Gastrocnemius medialis (tissue), 4 donors: Measurements from ENCODE around the gene POLA1.

ENCODE experiments used
- CTCF ChIP-seq, 5 experiments: fragments of 450-650 bp in 3 of 5; fragments of 200-600 bp in 2 of 5; sonication (generic) in 2 of 5; IDR thresholded peaks in 4 of 5; conservative IDR thresholded peaks in 1 of 5; 1 replicate in 4 of 5; 2 replicates in 1 of 5; pipeline ENCODE4 v1.5.1; 2016 to 2019; ENCODE audit warnings: antibody characterized with exemption in 5 of 5, mild to moderate bottlenecking in 3 of 5, moderate library complexity in 3 of 5
- POLR2A ChIP-seq, 2 donors: fragments of 450-650 bp; IDR thresholded peaks; one replicate each; pipeline ENCODE4 v1.6.1; 2017; ENCODE audit warnings: antibody characterized with exemption in 2 of 2, mild to moderate bottlenecking in 2 of 2, moderate library complexity in 2 of 2

- TF ChIP-seq CTCF (IDR thresholded peaks at IDR 0.05 in 4 of 5, conservative IDR thresholded peaks at IDR 0.05 in 1 of 5) (no peak), POLR2A (IDR thresholded peaks at IDR 0.05) (no peak)
These were observed 294.0 kb downstream of the POLA1 start for GRCh38 chrX:24987731-24988130.
